Fibroblast of mammary gland (primary cell): ENCODE measurements around the gene STKLD1.

Experiments used
- DNase-seq: peaks from one replicate; pipeline ENCODE4 v3.0.0-alpha.2; 2010; ENCODE audit warnings: low read depth
- H3K4me3 ChIP-seq: 2 replicates; pipeline ENCODE4 v1.5.1; 2011; ENCODE audit warnings: low read depth, mild to moderate bottlenecking, low read length, moderate library complexity; ENCODE audit not compliant: control insufficient read depth
- TF ChIP-seq, protein P1 (sequence below): conservative IDR thresholded peaks from 2 replicates; pipeline ENCODE4 v1.5.1; 2011; ENCODE audit warnings: low read depth, low read length, inconsistent platforms; ENCODE audit not compliant: control insufficient read depth, insufficient read depth

The STKLD1 gene

DNA sequence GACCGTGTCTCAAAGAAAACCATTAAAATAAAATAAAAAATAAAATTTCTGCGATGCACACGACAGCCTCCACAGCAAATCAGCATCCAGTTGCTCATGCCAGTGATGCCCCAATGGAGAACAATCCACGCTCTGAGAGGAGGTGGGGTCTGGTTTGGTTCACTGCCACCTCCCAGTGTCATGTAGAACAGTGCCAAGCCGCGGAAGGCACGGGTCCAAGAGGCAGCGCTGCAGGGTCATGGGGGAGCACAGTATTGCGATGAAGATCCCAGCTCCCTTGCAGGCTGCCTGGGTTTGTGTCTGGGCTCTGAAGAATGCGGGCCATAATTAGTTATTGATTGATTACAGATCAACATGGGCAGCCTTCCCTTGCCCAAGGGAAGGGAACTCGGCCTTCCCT, 77.5 kb downstream of the STKLD1 start:
- no peak overlapping the region for H3K4me3 ChIP-seq
- TF ChIP-seq, protein P1, sequence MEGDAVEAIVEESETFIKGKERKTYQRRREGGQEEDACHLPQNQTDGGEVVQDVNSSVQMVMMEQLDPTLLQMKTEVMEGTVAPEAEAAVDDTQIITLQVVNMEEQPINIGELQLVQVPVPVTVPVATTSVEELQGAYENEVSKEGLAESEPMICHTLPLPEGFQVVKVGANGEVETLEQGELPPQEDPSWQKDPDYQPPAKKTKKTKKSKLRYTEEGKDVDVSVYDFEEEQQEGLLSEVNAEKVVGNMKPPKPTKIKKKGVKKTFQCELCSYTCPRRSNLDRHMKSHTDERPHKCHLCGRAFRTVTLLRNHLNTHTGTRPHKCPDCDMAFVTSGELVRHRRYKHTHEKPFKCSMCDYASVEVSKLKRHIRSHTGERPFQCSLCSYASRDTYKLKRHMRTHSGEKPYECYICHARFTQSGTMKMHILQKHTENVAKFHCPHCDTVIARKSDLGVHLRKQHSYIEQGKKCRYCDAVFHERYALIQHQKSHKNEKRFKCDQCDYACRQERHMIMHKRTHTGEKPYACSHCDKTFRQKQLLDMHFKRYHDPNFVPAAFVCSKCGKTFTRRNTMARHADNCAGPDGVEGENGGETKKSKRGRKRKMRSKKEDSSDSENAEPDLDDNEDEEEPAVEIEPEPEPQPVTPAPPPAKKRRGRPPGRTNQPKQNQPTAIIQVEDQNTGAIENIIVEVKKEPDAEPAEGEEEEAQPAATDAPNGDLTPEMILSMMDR = no peak
- DNase-seq = no peak

DNA sequence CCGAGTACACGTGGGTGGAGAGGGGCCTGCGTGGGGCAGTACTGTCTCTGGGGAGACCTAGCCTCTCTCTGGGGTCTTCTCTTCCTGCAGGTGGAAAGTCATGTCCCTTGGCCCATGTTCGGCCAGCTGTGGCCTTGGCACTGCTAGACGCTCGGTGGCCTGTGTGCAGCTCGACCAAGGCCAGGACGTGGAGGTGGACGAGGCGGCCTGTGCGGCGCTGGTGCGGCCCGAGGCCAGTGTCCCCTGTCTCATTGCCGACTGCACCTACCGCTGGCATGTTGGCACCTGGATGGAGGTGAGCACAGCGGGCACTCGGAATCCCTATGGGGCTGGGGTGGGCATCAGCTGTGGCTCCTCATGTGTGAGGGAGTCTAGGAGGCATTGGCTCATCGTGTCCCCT, 78.2 kb downstream of the STKLD1 start:
- H3K4me3 ChIP-seq = no peak overlapping the region
- no peak for DNase-seq
- TF ChIP-seq, protein P1 = no peak

DNA sequence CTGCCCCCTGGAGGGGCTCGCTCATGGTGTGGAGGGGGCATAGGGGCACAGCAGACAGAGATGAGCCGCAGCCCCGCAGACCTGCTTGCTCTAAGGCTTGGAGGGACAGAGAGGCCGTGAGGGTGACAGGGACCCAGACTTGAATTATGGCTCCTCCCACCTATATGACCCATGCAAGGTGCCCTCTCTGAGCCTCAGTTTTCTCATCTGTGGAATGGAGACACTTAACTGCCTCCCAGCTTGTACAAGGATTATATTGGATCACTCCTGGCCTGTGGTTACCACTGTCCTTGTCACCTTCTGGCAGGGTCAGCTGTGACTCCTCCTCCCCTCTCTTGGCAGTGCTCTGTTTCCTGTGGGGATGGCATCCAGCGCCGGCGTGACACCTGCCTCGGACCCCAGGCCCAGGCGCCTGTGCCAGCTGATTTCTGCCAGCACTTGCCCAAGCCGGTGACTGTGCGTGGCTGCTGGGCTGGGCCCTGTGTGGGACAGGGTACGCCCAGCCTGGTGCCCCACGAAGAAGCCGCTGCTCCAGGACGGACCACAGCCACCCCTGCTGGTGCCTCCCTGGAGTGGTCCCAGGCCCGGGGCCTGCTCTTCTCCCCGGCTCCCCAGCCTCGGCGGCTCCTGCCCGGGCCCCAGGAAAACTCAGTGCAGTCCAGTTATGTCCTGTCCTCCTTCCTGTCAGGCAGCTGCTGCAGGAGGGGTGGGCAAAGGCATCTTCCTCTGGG, 78.9 kb downstream of the STKLD1 start:
- TF ChIP-seq, protein P1 = no peak
- no peak overlapping the region for H3K4me3 ChIP-seq
- DNase-seq = no peak
